Prostate gland (tissue), 2 donors: ENCODE measurements around the gene ACVR1.

Experiments used
- POLR2A ChIP-seq: fragments of 450-650 bp; IDR thresholded peaks from one replicate; pipeline ENCODE4 v1.6.1; 2016; ENCODE audit warnings: antibody characterized with exemption, mild to moderate bottlenecking
- POLR2AphosphoS5 ChIP-seq: sonication (generic); formaldehyde crosslinking; IDR thresholded peaks from one replicate; pipeline ENCODE4 v1.6.1; 2017; ENCODE audit warnings: antibody characterized with exemption
- TF ChIP-seq, protein P1 (sequence below), 4 experiments: fragments of 200-600 bp in 2 of 4; fragments of 450-650 bp in 2 of 4; sonication (generic) in 2 of 4; IDR thresholded peaks; 1 replicate in 3 of 4; 2 replicates in 1 of 4; pipeline ENCODE4 v1.5.1; 2016 to 2019; ENCODE audit warnings: antibody characterized with exemption in 4 of 4, mild to moderate bottlenecking in 2 of 4, moderate library complexity in 2 of 4

DNA sequence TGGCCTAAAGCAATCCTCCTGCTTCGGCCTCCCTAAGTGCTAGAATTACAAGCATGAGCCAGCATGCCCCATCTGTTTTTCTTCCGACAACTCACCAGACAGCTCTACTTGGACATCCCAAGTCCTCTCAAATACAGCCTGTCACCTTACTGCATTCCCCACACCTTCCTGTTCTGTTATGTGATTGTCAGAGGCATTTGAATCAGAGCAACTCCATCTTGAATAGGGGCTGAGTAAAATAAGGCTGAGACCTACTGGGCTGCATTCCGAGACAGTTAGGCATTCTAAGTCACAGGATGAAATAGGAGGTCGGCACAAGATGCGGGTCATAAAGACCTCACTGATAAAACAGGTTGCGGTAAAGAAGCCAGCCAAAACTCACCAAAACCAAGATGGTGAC lies 17.3 kb downstream of the ACVR1 start:
- no peak for TF ChIP-seq POLR2A
- TF ChIP-seq, protein P1, sequence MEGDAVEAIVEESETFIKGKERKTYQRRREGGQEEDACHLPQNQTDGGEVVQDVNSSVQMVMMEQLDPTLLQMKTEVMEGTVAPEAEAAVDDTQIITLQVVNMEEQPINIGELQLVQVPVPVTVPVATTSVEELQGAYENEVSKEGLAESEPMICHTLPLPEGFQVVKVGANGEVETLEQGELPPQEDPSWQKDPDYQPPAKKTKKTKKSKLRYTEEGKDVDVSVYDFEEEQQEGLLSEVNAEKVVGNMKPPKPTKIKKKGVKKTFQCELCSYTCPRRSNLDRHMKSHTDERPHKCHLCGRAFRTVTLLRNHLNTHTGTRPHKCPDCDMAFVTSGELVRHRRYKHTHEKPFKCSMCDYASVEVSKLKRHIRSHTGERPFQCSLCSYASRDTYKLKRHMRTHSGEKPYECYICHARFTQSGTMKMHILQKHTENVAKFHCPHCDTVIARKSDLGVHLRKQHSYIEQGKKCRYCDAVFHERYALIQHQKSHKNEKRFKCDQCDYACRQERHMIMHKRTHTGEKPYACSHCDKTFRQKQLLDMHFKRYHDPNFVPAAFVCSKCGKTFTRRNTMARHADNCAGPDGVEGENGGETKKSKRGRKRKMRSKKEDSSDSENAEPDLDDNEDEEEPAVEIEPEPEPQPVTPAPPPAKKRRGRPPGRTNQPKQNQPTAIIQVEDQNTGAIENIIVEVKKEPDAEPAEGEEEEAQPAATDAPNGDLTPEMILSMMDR (IDR thresholded peaks at IDR 0.05) = no peak
- TF ChIP-seq POLR2AphosphoS5 = no peak
